NOMO-1 treated with dmso at 0.1 percent for 144 hours (cell line): ENCODE data around the gene SLC47A2.
"Not testable (repeated sequence)": the region's sequence is repeated elsewhere in the genome, so short reads cannot be mapped to it uniquely, and the experiment has no call there.

Experiments
- DNase-seq: peaks from one replicate; lab custom pipeline; 2025; ENCODE audit not compliant: unreplicated experiment; lab: John Stamatoyannopoulos, UW

Gene SLC47A2

GRCh38 chr17:19708431-19709175, 7.8 kb downstream of the SLC47A2 start:
- DNase-seq: no peak

GRCh38 chr17:19707728-19708221, 8.6 kb downstream of the SLC47A2 start:
- DNase-seq: no peak

GRCh38 chr17:19706791-19707727, 9.3 kb downstream of the SLC47A2 start:
- no peak for DNase-seq

- no peak for DNase-seq
Observed at GRCh38 chr17:19705771-19706770, 10.3 kb downstream of the SLC47A2 start.

- DNase-seq: no peak
Observed at GRCh38 chr17:19705201-19705600, 11.2 kb downstream of the SLC47A2 start.

GRCh38 chr17:19703828-19704613, 12.4 kb downstream of the SLC47A2 start:
- no peak for DNase-seq

GRCh38 chr17:19703106-19703827, 13.1 kb downstream of the SLC47A2 start:
- DNase-seq: no peak

GRCh38 chr17:19702217-19702641, 14.2 kb downstream of the SLC47A2 start:
- DNase-seq: peak; percentile 74

- DNase-seq: no peak
Observed at GRCh38 chr17:19686400-19687090, 29.8 kb downstream of the SLC47A2 start.

- DNase-seq: not testable (repeated sequence)
Observed at GRCh38 chr17:19684909-19685580, 31.3 kb downstream of the SLC47A2 start.

- no peak for DNase-seq
Observed at GRCh38 chr17:19683117-19683516, 33.3 kb downstream of the SLC47A2 start.

GRCh38 chr17:19678581-19679453, 37.6 kb downstream of the SLC47A2 start:
- DNase-seq: no peak

GRCh38 chr17:19677736-19678379, 38.5 kb downstream of the SLC47A2 start:
- no peak for DNase-seq

- no peak for DNase-seq
Observed at GRCh38 chr17:19676896-19677295, 39.5 kb downstream of the SLC47A2 start.

GRCh38 chr17:19673623-19674022, 42.8 kb downstream of the SLC47A2 start:
- no peak for DNase-seq

- peak; percentile 53 for DNase-seq
Observed at GRCh38 chr17:19672009-19672750, 44.2 kb downstream of the SLC47A2 start.
